Frontal cortex (tissue), 4 donors: ENCODE measurements around the gene TM2D1. TPM values are rescaled to one million over a fixed set of nuclear protein-coding genes. Genes with fewer than 3 reads are reported as not detected.
A peak's percentile ranks its signal among the peaks of the same experiment; 100 is the strongest.

Experiments
- DNase-seq, 2 donors: peaks; one replicate each; pipeline ENCODE4 v3.0.0; 2012; ENCODE audit warnings: low spot score in 2 of 2
- FAIRE-seq: peaks from 2 replicates; lab custom pipeline; 2012; peaks lifted over from hg19 to GRCh38; lab: Jason Lieb, UNC
- total RNA-seq: library from RNA; depleted of rRNA; stranded (reverse); fragments of >200 nt; gene quantifications from one replicate; pipeline ENCODE4 v1.2.3, GENCODE V29; 2014
- donor health status: control.
- donor health status: control.
- donor health status: control.

Gene TM2D1
- total RNA-seq, 1 donor from 2014 or later: 96.6 TPM

- DNase-seq (no peak), FAIRE-seq (no peak)
These were observed 75.8 kb downstream of the TM2D1 start for GRCh38 chr1:61648983-61649742.

GRCh38 chr1:61647142-61647541 is 77.8 kb downstream of the TM2D1 start:
- DNase-seq (no peak), FAIRE-seq (no peak)

- no peak for FAIRE-seq
- DNase-seq: peak in 1 of 2 donors; percentile 34
These were observed 79.5 kb downstream of the TM2D1 start for GRCh38 chr1:61645476-61645875.

DNA sequence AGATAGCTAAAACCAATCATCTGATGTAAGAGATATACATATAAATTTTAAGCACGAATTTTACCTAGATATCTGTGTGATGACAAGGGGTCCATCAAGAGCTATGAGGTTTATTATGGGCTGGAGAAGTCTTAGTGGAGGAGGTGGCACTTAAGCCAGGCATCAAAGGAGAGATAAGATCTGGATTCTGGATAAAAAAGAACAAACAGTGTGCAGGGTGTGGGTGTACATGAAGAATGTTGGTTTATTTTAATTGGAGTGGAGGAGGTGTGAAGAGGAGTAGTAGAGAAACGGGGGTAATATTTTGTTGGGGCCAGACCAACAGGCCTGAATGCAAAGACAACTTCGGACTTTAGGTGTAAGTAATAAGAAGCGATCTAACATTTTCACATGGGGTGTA is 80.6 kb downstream of the TM2D1 start:
- DNase-seq (no peak), FAIRE-seq (no peak)

DNA sequence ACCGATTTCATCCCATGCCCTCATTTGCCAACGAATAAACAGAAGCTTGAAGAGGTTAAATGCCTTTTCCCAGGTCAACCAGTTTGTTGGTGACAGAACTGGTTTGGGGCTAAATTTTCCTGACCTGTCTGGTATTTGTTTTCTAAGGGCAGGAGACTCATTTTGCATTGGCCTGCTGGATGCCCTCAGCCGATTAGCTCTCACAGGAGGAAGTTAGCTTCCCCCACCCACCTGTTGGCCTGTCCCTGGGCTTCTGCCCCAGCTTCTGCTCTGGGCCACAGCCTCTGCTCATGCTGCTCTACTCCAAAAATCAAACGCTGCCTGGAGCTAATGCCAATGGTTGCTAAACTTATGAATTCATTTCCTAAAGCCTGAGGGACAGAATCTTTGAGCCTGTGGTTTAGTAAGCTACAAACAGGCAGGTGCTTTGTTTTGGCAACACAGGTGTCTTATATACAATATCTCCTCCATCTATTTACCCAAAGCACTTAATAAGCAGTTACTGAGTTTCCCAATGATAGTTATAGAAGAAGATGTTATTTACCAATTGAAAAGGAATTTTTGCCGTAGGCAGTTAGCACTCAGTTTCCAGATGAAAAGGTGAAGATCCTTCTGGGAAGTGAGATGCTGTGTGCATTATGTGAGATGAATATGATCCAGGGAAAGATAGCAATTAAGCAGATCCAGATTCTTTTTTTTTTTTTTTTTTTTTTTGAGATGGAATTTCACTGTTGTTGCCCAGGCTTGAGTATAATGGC is 82.3 kb downstream of the TM2D1 start:
- DNase-seq: no peak
- FAIRE-seq: no peak

- FAIRE-seq (no peak), DNase-seq (peak in 1 of 2 donors; percentile 57)
These were observed 83.2 kb downstream of the TM2D1 start for GRCh38 chr1:61641578-61642336.

DNA sequence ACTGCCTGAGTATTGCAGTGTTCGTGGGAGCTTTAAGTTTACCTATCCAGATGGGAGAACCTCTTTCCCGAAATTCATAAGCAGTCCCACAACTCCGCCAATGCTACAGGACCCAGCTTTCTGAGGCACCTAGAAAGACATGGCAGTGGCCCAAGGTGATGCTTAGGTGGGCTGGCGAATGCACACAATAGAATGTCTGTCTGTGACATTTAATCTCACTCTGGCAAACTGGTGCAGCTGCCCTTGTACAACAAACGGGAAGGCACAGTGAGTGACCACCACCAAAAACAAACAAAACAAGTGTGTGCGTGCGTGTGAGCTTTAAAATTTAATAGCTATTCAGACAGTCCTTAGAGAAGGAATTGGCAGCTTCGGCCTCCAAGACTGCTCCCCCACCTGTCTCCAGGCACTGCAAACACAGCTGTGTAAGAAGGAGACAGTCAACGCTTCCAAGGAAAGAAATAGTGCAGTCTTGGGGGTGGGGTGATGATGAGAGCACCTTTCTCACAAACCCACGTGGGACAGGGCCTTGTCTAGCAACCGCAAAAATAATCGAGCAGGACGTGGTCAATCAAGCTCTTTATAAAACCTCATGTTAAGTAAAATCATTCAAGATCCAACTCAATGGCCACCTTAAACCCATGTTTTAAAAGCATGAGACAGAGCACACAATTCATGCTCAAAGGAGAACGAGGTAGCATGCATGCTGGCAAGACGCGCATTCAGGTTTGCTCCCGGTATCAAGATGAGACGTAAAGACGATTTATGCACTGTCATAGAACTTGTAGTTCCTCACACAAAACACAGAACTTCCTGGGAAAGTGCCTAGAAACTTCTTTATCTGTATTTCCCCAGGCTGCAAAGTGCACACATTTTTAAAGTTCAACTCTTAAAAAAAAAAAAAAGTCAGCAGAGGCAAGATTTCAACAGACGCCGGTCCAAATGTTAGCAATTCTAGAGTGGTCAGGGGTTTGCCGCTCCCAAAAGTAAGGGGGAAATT is 84.1 kb downstream of the TM2D1 start:
- FAIRE-seq (no peak), DNase-seq (no peak)

GRCh38 chr1:61639608-61640336 is 85.2 kb downstream of the TM2D1 start:
- FAIRE-seq: no peak
- DNase-seq: no peak

- no peak for DNase-seq
- FAIRE-seq: no peak
These were observed 85.9 kb downstream of the TM2D1 start for GRCh38 chr1:61638911-61639605.

DNA sequence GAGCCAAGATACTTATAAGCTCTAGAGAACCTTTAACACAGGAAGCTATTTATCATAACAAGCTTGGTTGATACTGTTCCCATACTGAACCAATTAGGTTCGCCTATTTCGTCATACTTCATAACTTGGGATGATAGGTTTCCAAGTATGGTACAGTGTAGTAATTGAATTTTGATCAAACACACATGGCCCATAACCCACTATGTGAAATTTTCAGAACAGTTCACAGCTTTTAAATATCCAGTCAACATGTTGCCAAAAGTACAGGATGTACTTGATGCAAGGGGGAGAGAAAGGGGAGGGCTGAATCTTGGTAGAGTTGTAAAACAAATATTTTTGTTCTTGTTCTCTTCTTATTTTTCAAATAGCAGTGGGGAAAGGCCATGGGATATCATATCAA is 86.6 kb downstream of the TM2D1 start:
- DNase-seq (no peak), FAIRE-seq (no peak)

- FAIRE-seq: no peak
- no peak for DNase-seq
These were observed 87.5 kb downstream of the TM2D1 start for GRCh38 chr1:61637470-61637869.

DNA sequence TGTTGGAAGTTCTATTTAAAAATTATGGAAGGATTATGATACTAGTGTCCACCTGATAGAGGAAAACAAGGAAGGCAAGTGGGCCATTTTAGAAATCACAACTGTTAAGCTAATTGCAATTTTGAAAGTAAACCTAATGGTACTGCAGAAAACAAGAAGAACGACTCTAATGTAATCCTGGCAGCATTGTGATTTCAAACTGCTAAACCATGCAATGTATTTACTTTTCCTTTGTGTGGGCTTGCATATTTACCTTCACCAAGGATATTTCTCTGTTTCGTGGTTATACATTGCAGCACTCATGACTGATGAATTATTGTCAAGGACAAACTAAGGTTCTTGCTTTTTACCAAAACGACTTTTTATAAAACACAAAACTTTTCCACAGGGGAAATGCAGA is 88.1 kb downstream of the TM2D1 start:
- DNase-seq: no peak
- no peak for FAIRE-seq

DNA sequence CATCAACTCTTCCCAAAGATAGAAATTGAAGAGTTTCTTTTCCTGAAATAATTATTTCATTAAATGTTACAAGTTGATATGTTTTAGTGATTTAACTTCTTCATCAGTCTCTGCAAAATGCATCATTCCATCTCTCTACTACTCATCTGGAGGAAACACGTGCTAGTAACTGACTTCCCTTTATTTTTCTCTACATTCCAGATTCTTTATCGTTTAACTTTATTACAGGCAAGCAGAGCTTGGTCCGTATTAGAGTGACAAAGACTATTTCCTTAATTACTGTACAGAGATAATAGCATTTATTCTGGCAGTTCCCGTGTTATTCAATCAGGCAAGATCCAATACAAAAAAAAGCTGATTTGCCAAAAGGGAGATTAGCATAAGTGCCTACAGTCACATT is 88.6 kb downstream of the TM2D1 start:
- DNase-seq (no peak), FAIRE-seq (no peak)

GRCh38 chr1:61635557-61635956 is 89.4 kb downstream of the TM2D1 start:
- DNase-seq (no peak), FAIRE-seq (no peak)

DNA sequence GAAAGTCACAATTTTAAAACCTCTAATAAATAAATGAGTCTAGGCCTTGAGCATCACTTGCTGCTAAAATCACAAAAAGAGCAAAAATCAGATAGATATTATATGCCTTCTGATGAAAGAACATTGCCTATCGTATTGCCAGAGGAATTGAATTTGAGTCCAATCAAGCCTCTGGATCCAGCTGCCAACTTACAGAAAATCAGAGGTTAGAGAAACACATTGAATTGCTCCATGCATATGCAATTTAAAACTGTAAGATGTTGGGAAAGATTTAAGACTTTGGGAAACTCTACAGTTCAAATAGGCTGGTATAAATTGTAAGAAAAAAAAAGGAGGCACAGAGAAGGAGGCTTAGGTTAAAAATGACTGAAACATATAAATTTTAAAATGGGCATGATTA is 93.5 kb downstream of the TM2D1 start:
- FAIRE-seq (no peak), DNase-seq (no peak)
